ENCODE measurements around the gene VIL1. TPM values are rescaled to one million over a fixed set of nuclear protein-coding genes. Genes with fewer than 3 reads are reported as not detected.

The VIL1 gene
- total RNA-seq, 1 experiment from 2014 or later: 4.2 TPM

DNA sequence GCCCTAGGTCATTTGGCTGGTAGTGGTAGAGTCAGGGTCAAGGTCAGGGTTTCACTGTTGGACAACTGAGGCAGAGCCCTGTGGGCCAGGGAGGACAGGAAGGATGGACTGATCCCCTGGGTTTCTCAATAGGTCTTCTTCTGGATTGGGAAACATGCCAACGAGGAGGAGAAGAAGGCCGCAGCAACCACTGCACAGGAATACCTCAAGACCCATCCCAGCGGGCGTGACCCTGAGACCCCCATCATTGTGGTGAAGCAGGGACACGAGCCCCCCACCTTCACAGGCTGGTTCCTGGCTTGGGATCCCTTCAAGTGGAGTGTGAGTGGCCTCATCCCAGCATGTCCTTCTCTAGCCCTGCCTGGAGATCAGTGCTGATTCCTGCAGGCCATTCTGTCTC lies 18.1 kb downstream of the VIL1 start:
- no peak overlapping the region for H3K27ac Mint-ChIP-seq
- H2AFZ ChIP-seq (ENCODE audit: low read length): no peak overlapping the region
- H3K56ac ChIP-seq (ENCODE audit: insufficient read length, low read depth, low read length): no peak overlapping the region
- no peak overlapping the region for H3K4me2 ChIP-seq (ENCODE audit: insufficient read depth, insufficient read length, low read length)
- no peak overlapping the region for H4K5ac ChIP-seq (ENCODE audit: insufficient read length, low read depth, low read length)
- no peaks in the 10 kb centered on the region for H3K4me1 Mint-ChIP-seq
- H4K8ac ChIP-seq (replicated peaks; ENCODE audit: insufficient read length, low read depth, low read length): no peak overlapping the region
- H2AK5ac ChIP-seq (ENCODE audit: insufficient read length, low read length): no peak overlapping the region
- no peaks in the 10 kb centered on the region for H3K4me1 ChIP-seq (ENCODE audit: insufficient read depth, low read length)
- H3K27me3 Mint-ChIP-seq (ENCODE audit: low read depth): peaks cover 1% of the 10 kb centered on the region
- TF ChIP-seq, protein P1, sequence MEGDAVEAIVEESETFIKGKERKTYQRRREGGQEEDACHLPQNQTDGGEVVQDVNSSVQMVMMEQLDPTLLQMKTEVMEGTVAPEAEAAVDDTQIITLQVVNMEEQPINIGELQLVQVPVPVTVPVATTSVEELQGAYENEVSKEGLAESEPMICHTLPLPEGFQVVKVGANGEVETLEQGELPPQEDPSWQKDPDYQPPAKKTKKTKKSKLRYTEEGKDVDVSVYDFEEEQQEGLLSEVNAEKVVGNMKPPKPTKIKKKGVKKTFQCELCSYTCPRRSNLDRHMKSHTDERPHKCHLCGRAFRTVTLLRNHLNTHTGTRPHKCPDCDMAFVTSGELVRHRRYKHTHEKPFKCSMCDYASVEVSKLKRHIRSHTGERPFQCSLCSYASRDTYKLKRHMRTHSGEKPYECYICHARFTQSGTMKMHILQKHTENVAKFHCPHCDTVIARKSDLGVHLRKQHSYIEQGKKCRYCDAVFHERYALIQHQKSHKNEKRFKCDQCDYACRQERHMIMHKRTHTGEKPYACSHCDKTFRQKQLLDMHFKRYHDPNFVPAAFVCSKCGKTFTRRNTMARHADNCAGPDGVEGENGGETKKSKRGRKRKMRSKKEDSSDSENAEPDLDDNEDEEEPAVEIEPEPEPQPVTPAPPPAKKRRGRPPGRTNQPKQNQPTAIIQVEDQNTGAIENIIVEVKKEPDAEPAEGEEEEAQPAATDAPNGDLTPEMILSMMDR (conservative IDR thresholded peaks at IDR 0.05): no peak
- H3K27ac ChIP-seq (ENCODE audit: insufficient read length, low read depth, low read length): no peak overlapping the region
- H3K9ac ChIP-seq (ENCODE audit: extremely low read depth, insufficient read length, low read length): no peak overlapping the region
- no peaks in the 10 kb centered on the region for H3K23me2 ChIP-seq (ENCODE audit: insufficient read length, low read depth, low read length, poor library complexity, severe bottlenecking)
- H3K9me3 ChIP-seq (ENCODE audit: control insufficient read depth, low read depth, low read length): no peaks in the 10 kb centered on the region
- H2BK5ac ChIP-seq (ENCODE audit: insufficient read length, low read length): no peak overlapping the region
- H3T11ph ChIP-seq (ENCODE audit: low read length): no peak overlapping the region
- H3K79me1 ChIP-seq (ENCODE audit: insufficient read depth, low read depth, low read length, poor library complexity, severe bottlenecking): no peaks in the 10 kb centered on the region
- no peak overlapping the region for H4K91ac ChIP-seq (ENCODE audit: insufficient read length, low read depth, low read length)
- H3K4me3 Mint-ChIP-seq: no peak overlapping the region
- H3K36me3 Mint-ChIP-seq (ENCODE audit: insufficient read depth in 1 of 3, low read depth in 3 of 3): 0 out of 7 replicates have a peak, but pooled peaks cover 0 to 1% (median 0%) of the 10 kb centered on the region in 3 experiments
- no peak for DNase-seq
- H3K79me2 ChIP-seq (ENCODE audit: insufficient read depth, low read length): no peaks in the 10 kb centered on the region
- H2BK20ac ChIP-seq (ENCODE audit: low read depth, low read length, poor library complexity, severe bottlenecking): no peak overlapping the region
- no peak overlapping the region for H3K4ac ChIP-seq (ENCODE audit: low read depth, low read length)
- no CpG with 5 or more reads among the region's 5 CpGs for WGBS (ENCODE audit: extremely low coverage, insufficient read length, low lambda C conversion rate)
- H2BK15ac ChIP-seq (ENCODE audit: low read depth, low read length): no peak overlapping the region
- no peaks in the 10 kb centered on the region for H3K9me3 Mint-ChIP-seq
- no peak overlapping the region for H3K18ac ChIP-seq (ENCODE audit: insufficient read length, low read depth, low read length)
- no peak overlapping the region for H3K23ac ChIP-seq (ENCODE audit: insufficient read length, low read depth, low read length)
- H2BK120ac ChIP-seq (ENCODE audit: low read depth, low read length, poor library complexity, severe bottlenecking): no peak overlapping the region
- no peak overlapping the region for H2BK12ac ChIP-seq (ENCODE audit: insufficient read length, low read depth, low read length)
- H3K14ac ChIP-seq (ENCODE audit: insufficient read depth, low read length): no peak overlapping the region
- H4K20me1 ChIP-seq (ENCODE audit: control insufficient read depth, insufficient read depth, insufficient read length): no peaks in the 10 kb centered on the region
- no peaks in the 10 kb centered on the region for H3K27me3 ChIP-seq (ENCODE audit: insufficient read depth, low read length)

Measured in H9 (cell line).